ENCODE results near the gene HGFAC. TPM values are rescaled to one million over a fixed set of nuclear protein-coding genes. Genes with fewer than 3 reads are reported as not detected.

HGFAC gene
- polyA plus RNA-seq, 1 donor from 2014 or later: 16.2 TPM

DNA sequence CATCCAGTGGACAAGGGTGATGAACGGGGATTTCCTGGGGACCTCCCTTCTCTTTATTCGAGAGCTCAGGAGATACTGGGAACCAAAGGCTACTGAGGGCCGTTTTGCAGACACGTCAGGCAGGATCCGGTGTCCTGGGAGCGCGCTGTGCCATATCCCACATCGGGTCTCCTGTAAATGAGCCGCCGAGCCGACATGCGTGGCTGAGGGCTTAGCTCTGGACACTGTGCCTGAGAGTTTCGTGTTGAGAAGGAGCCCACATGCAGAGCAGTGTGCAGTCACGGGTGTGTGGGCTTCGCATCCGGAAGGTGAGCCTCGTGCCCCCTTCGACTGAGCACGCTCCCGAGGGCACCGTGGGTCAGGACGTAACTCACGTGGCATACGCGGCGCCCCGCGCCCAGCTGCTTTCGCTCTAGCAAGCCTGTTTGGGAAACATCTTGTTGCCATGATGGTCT, 28.5 kb upstream of the HGFAC start:
- Histone ChIP-seq H3K4me3 (ENCODE audit: low read length) (no peak overlapping the region), H3K27ac (ENCODE audit: low read length) (no peak overlapping the region), H3K9me2 (ENCODE audit: insufficient read depth, low read length) (no peaks in the 10 kb centered on the region), H3F3A (ENCODE audit: insufficient read depth, low read length, poor library complexity, severe bottlenecking) (no peaks in the 10 kb centered on the region), H2AFZ (ENCODE audit: low read depth, low read length) (no peak overlapping the region), H4K20me1 (ENCODE audit: insufficient read depth) (no peaks in the 10 kb centered on the region), H3K9me3 (ENCODE audit: low read length) (no peaks in the 10 kb centered on the region), H3K79me2 (replicated peaks; ENCODE audit: insufficient read depth, low read length) (no peaks in the 10 kb centered on the region), H3K4me2 (ENCODE audit: low read length) (no peak overlapping the region), H3K9ac (ENCODE audit: low read length) (no peak overlapping the region), H3K27me3 (ENCODE audit: insufficient read depth, low read depth, low read length) (no peaks in the 10 kb centered on the region), H3K36me3 (ENCODE audit: insufficient read depth, low read length) (peaks cover 4% of the 10 kb centered on the region)
- no peak for TF ChIP-seq TAF1 (IDR thresholded peaks at IDR 0.05; ENCODE audit: low read depth)
- TF ChIP-seq, protein P1, sequence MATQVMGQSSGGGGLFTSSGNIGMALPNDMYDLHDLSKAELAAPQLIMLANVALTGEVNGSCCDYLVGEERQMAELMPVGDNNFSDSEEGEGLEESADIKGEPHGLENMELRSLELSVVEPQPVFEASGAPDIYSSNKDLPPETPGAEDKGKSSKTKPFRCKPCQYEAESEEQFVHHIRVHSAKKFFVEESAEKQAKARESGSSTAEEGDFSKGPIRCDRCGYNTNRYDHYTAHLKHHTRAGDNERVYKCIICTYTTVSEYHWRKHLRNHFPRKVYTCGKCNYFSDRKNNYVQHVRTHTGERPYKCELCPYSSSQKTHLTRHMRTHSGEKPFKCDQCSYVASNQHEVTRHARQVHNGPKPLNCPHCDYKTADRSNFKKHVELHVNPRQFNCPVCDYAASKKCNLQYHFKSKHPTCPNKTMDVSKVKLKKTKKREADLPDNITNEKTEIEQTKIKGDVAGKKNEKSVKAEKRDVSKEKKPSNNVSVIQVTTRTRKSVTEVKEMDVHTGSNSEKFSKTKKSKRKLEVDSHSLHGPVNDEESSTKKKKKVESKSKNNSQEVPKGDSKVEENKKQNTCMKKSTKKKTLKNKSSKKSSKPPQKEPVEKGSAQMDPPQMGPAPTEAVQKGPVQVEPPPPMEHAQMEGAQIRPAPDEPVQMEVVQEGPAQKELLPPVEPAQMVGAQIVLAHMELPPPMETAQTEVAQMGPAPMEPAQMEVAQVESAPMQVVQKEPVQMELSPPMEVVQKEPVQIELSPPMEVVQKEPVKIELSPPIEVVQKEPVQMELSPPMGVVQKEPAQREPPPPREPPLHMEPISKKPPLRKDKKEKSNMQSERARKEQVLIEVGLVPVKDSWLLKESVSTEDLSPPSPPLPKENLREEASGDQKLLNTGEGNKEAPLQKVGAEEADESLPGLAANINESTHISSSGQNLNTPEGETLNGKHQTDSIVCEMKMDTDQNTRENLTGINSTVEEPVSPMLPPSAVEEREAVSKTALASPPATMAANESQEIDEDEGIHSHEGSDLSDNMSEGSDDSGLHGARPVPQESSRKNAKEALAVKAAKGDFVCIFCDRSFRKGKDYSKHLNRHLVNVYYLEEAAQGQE (IDR thresholded peaks at IDR 0.05; ENCODE audit: borderline replicate concordance): no peak
- TF ChIP-seq RAD21 (conservative IDR thresholded peaks at IDR 0.05): no peak
- TF ChIP-seq MXI1 (conservative IDR thresholded peaks at IDR 0.05; ENCODE audit: poor library complexity, severe bottlenecking): no peak
- TF ChIP-seq, protein P2, sequence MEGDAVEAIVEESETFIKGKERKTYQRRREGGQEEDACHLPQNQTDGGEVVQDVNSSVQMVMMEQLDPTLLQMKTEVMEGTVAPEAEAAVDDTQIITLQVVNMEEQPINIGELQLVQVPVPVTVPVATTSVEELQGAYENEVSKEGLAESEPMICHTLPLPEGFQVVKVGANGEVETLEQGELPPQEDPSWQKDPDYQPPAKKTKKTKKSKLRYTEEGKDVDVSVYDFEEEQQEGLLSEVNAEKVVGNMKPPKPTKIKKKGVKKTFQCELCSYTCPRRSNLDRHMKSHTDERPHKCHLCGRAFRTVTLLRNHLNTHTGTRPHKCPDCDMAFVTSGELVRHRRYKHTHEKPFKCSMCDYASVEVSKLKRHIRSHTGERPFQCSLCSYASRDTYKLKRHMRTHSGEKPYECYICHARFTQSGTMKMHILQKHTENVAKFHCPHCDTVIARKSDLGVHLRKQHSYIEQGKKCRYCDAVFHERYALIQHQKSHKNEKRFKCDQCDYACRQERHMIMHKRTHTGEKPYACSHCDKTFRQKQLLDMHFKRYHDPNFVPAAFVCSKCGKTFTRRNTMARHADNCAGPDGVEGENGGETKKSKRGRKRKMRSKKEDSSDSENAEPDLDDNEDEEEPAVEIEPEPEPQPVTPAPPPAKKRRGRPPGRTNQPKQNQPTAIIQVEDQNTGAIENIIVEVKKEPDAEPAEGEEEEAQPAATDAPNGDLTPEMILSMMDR (IDR thresholded peaks at IDR 0.05; ENCODE audit: poor library complexity, severe bottlenecking): no peak
- TF ChIP-seq SMC3 (conservative IDR thresholded peaks at IDR 0.05; ENCODE audit: poor library complexity): no peak
- no peak for TF ChIP-seq POLR2AphosphoS5 (IDR thresholded peaks at IDR 0.05)
- TF ChIP-seq EP300 (conservative IDR thresholded peaks at IDR 0.05; ENCODE audit: poor library complexity, severe bottlenecking): no peak
- no peak for TF ChIP-seq EZH2 (IDR thresholded peaks at IDR 0.05; ENCODE audit: borderline replicate concordance, insufficient read depth, low read length, poor library complexity, severe bottlenecking)

DNA sequence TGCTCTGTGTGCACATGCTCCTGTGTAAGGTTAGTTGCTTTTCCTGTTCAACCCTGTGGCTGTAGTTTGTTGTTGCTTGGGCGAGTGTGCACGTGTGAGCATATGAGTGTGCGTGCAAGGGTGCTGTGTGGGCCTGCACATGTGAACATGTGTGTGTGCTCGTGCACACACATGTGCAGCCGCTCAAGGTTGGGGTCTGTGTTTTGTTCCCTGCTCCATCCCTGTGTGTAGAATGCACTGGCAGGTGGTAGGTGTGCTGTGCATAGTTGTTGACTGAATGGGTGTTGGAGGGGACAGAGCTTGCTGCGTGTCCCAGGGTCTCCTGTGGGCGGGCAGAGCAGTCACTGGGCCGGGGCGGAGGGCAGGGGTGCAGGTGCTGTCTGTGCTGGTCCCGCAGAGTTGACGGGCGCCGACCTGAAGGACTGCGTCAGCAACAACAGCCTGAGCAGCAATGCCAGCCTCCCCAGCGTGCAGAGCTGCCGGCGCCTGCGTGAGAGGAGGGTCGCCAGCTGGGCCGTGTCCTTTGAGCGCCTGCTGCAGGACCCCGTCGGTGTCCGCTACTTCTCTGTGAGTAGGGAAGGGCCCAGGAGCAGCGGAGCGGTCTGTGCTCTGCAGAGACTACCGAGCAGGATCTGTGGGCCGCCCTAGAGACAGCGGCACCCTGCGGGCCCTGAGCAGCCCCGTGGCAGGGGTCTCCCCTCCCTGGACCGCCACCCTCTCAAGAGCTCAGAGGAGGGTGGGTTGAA, 27.9 kb upstream of the HGFAC start:
- no peaks in the 10 kb centered on the region for H4K20me1 ChIP-seq (ENCODE audit: insufficient read depth)
- H3K4me3 ChIP-seq (ENCODE audit: low read length): no peak overlapping the region
- H3K9ac ChIP-seq (ENCODE audit: low read length): no peak overlapping the region
- no peaks in the 10 kb centered on the region for H3K79me2 ChIP-seq (replicated peaks; ENCODE audit: insufficient read depth, low read length)
- H3F3A ChIP-seq (ENCODE audit: insufficient read depth, low read length, poor library complexity, severe bottlenecking): no peaks in the 10 kb centered on the region
- no peak overlapping the region for H3K4me2 ChIP-seq (ENCODE audit: low read length)
- no peaks in the 10 kb centered on the region for H3K9me3 ChIP-seq (ENCODE audit: low read length)
- no peak for TF ChIP-seq MXI1 (conservative IDR thresholded peaks at IDR 0.05; ENCODE audit: poor library complexity, severe bottlenecking)
- no peak for TF ChIP-seq EZH2 (IDR thresholded peaks at IDR 0.05; ENCODE audit: borderline replicate concordance, insufficient read depth, low read length, poor library complexity, severe bottlenecking)
- TF ChIP-seq EP300 (conservative IDR thresholded peaks at IDR 0.05; ENCODE audit: poor library complexity, severe bottlenecking): no peak
- TF ChIP-seq, protein P1 (IDR thresholded peaks at IDR 0.05; ENCODE audit: borderline replicate concordance): no peak
- TF ChIP-seq TAF1 (IDR thresholded peaks at IDR 0.05; ENCODE audit: low read depth): no peak
- TF ChIP-seq RAD21 (conservative IDR thresholded peaks at IDR 0.05): no peak
- TF ChIP-seq POLR2AphosphoS5 (IDR thresholded peaks at IDR 0.05): no peak
- no peak for TF ChIP-seq SMC3 (conservative IDR thresholded peaks at IDR 0.05; ENCODE audit: poor library complexity)
- TF ChIP-seq, protein P2 (IDR thresholded peaks at IDR 0.05; ENCODE audit: poor library complexity, severe bottlenecking): no peak
- H3K9me2 ChIP-seq (ENCODE audit: insufficient read depth, low read length): no peaks in the 10 kb centered on the region
- no peaks in the 10 kb centered on the region for H3K27me3 ChIP-seq (ENCODE audit: insufficient read depth, low read depth, low read length)
- peaks cover 4% of the 10 kb centered on the region for H3K36me3 ChIP-seq (ENCODE audit: insufficient read depth, low read length)
- H3K27ac ChIP-seq (ENCODE audit: low read length): no peak overlapping the region
- H2AFZ ChIP-seq (ENCODE audit: low read depth, low read length): no peak overlapping the region

Measured in neural cell (in vitro differentiated cells).